H1 (cell line): ENCODE measurements around the gene MCF2L.
"Not testable (repeated sequence)": the region's sequence is repeated elsewhere in the genome, so short reads cannot be mapped to it uniquely, and the experiment has no call there.

ENCODE experiments used
- EGR1 ChIP-seq: IDR thresholded peaks from 2 replicates; pipeline ENCODE4 v1.6.1; 2011; ENCODE audit warnings: low read depth, low read length, borderline replicate concordance
- GABPA ChIP-seq: IDR thresholded peaks from 2 replicates; pipeline ENCODE4 v1.6.1; 2011; ENCODE audit warnings: mild to moderate bottlenecking, low read length, moderate library complexity, borderline replicate concordance; ENCODE audit not compliant: insufficient read depth
- JUN ChIP-seq: IDR thresholded peaks from 2 replicates; pipeline ENCODE4 v1.6.1; 2011; ENCODE audit warnings: low read depth, mild to moderate bottlenecking, improper control_type of control experiment, low read length
- JUND ChIP-seq: IDR thresholded peaks from 2 replicates; pipeline ENCODE4 v1.6.1; 2011; ENCODE audit warnings: mild to moderate bottlenecking, improper control_type of control experiment, low read length
- MAFK ChIP-seq: IDR thresholded peaks from 2 replicates; pipeline ENCODE4 v1.6.1; 2012; ENCODE audit warnings: low read depth, mild to moderate bottlenecking, improper control_type of control experiment, low read length
- PHF8 ChIP-seq: fragments of 200-600 bp; sonication (generic); conservative IDR thresholded peaks from 2 replicates; pipeline ENCODE4 v1.7.1; 2012; ENCODE audit warnings: low read depth, mild to moderate bottlenecking, inconsistent platforms, low read length, moderate library complexity
- RBBP5 ChIP-seq: IDR thresholded peaks from 2 replicates; pipeline ENCODE4 v1.7.1; 2012; ENCODE audit warnings: low read depth, mild to moderate bottlenecking, inconsistent platforms, low read length, moderate library complexity, borderline replicate concordance
- RFX5 ChIP-seq: IDR thresholded peaks from 2 replicates; pipeline ENCODE4 v1.6.1; 2011; ENCODE audit warnings: low read depth, low read length, improper control_type of control experiment, borderline replicate concordance
- SIN3A ChIP-seq, 2 experiments: IDR thresholded peaks in 1 of 2; conservative IDR thresholded peaks in 1 of 2; 2 replicates each; pipeline ENCODE4 v1.6.1; 2011 to 2012; ENCODE audit warnings: low read length in 2 of 2, improper control_type of control experiment in 1 of 2, low read depth in 1 of 2, mild to moderate bottlenecking in 1 of 2
- TEAD4 ChIP-seq: IDR thresholded peaks from 2 replicates; pipeline ENCODE4 v1.6.1; 2012; ENCODE audit warnings: low read depth, low read length, inconsistent platforms, mixed read lengths
- TF ChIP-seq, protein P1 (sequence below), 3 experiments: IDR thresholded peaks; 1 replicate in 2 of 3; 2 replicates in 1 of 3; pipeline versions ENCODE4 v1.5.1 to v1.6.1; 2011; ENCODE audit warnings: low read length in 3 of 3, mild to moderate bottlenecking in 3 of 3, inconsistent platforms in 2 of 3, low read depth in 1 of 3, moderate library complexity in 1 of 3; ENCODE audit not compliant: insufficient read depth in 1 of 3; ENCODE audit errors: control extremely low read depth in 1 of 3
- TF ChIP-seq, protein P2 (sequence below): IDR thresholded peaks from 2 replicates; pipeline ENCODE4 v1.6.1; 2012; ENCODE audit warnings: inconsistent platforms
- TF ChIP-seq, protein P3 (sequence below): IDR thresholded peaks from 2 replicates; pipeline ENCODE4 v1.6.1; 2012; ENCODE audit warnings: low read length, inconsistent platforms

DNA sequence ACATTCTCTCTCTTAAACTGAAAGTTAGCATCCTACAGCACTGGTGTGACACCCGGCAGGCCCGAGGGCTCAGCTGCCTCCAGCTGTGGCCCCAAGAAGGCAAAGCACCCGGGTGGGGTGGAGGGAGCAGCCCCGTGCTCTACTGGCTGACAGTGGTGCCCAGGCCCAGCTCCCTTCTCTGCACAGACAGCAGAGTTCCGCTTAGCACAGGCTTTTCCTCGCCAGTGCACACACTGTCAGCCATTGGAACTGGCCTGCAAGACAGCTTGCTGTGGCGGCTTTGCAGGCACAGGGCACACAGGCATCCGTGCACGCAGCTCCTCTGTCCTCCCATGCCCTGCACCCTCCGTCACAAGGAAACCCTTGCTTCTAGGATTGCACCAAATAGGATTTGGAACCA is 133.3 kb downstream of the MCF2L start:
- TF ChIP-seq, protein P1, sequence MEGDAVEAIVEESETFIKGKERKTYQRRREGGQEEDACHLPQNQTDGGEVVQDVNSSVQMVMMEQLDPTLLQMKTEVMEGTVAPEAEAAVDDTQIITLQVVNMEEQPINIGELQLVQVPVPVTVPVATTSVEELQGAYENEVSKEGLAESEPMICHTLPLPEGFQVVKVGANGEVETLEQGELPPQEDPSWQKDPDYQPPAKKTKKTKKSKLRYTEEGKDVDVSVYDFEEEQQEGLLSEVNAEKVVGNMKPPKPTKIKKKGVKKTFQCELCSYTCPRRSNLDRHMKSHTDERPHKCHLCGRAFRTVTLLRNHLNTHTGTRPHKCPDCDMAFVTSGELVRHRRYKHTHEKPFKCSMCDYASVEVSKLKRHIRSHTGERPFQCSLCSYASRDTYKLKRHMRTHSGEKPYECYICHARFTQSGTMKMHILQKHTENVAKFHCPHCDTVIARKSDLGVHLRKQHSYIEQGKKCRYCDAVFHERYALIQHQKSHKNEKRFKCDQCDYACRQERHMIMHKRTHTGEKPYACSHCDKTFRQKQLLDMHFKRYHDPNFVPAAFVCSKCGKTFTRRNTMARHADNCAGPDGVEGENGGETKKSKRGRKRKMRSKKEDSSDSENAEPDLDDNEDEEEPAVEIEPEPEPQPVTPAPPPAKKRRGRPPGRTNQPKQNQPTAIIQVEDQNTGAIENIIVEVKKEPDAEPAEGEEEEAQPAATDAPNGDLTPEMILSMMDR (IDR thresholded peaks at IDR 0.05; ENCODE audit: control extremely low read depth in 1 of 3, insufficient read depth in 1 of 3, low read depth in 1 of 3, low read length in 3 of 3), result not testable (repeated sequence)
- not testable (repeated sequence) for TF ChIP-seq SIN3A (conservative IDR thresholded peaks at IDR 0.05 in 1 of 2, IDR thresholded peaks at IDR 0.05 in 1 of 2; ENCODE audit: low read depth in 1 of 2, low read length in 2 of 2); RFX5; RBBP5; JUND; GABPA; PHF8; MAFK; JUN; TEAD4; EGR1
- TF ChIP-seq, protein P2, sequence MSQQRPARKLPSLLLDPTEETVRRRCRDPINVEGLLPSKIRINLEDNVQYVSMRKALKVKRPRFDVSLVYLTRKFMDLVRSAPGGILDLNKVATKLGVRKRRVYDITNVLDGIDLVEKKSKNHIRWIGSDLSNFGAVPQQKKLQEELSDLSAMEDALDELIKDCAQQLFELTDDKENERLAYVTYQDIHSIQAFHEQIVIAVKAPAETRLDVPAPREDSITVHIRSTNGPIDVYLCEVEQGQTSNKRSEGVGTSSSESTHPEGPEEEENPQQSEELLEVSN, result not testable (repeated sequence)
- TF ChIP-seq, protein P3, sequence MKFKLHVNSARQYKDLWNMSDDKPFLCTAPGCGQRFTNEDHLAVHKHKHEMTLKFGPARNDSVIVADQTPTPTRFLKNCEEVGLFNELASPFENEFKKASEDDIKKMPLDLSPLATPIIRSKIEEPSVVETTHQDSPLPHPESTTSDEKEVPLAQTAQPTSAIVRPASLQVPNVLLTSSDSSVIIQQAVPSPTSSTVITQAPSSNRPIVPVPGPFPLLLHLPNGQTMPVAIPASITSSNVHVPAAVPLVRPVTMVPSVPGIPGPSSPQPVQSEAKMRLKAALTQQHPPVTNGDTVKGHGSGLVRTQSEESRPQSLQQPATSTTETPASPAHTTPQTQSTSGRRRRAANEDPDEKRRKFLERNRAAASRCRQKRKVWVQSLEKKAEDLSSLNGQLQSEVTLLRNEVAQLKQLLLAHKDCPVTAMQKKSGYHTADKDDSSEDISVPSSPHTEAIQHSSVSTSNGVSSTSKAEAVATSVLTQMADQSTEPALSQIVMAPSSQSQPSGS, result not testable (repeated sequence)
